CD14-positive monocyte (primary cell): ENCODE results near the gene MED27. TPM values are rescaled to one million over a fixed set of nuclear protein-coding genes. Genes with fewer than 3 reads are reported as not detected.

Source experiments
- DNase-seq, 3 donors: peaks; one replicate each; pipeline ENCODE4 v3.0.0-alpha.2; 2011 to 2022
- H2AFZ ChIP-seq: 2 replicates; pipeline ENCODE4 v1.6.0; 2012; ENCODE audit warnings: mild to moderate bottlenecking, low read depth, low read length, inconsistent platforms; ENCODE audit not compliant: insufficient read depth, poor library complexity, severe bottlenecking
- H3K27ac ChIP-seq, 2 donors: 1 replicate in 1 of 2; 2 replicates in 1 of 2; pipeline ENCODE4 v1.5.1; 2012 to 2013; ENCODE audit warnings: low read length in 2 of 2, control low read depth in 1 of 2, inconsistent platforms in 1 of 2, low read depth in 1 of 2, mild to moderate bottlenecking in 1 of 2
- H3K27me3 ChIP-seq, 2 donors: one replicate each; pipeline versions ENCODE4 v1.6.0 to v1.6.1; 2011 to 2013; ENCODE audit warnings: low read length in 2 of 2; ENCODE audit not compliant: control insufficient read depth in 2 of 2, insufficient read depth in 2 of 2
- H3K36me3 ChIP-seq, 2 donors: replicated peaks in 1 of 2; 1 replicate in 1 of 2; 2 replicates in 1 of 2; pipeline versions ENCODE4 v1.5.1 to v1.6.1; 2012 to 2013; ENCODE audit warnings: low read length in 2 of 2, control low read depth in 1 of 2, inconsistent platforms in 1 of 2, mild to moderate bottlenecking in 1 of 2; ENCODE audit not compliant: insufficient read depth in 2 of 2, control insufficient read depth in 1 of 2
- H3K4me1 ChIP-seq, 2 donors: 1 replicate in 1 of 2; 2 replicates in 1 of 2; pipeline versions ENCODE4 v1.5.1 to v1.6.1; 2012 to 2013; ENCODE audit warnings: low read length in 2 of 2, control low read depth in 1 of 2, inconsistent platforms in 1 of 2, mild to moderate bottlenecking in 1 of 2, moderate library complexity in 1 of 2; ENCODE audit not compliant: insufficient read depth in 2 of 2, control insufficient read depth in 1 of 2
- H3K4me2 ChIP-seq: replicated peaks from 2 replicates; pipeline ENCODE3; 2012; ENCODE audit warnings: low read length, moderate library complexity, mild to moderate bottlenecking; ENCODE audit not compliant: poor library complexity, severe bottlenecking; ENCODE audit errors: extremely low read depth
- H3K4me3 ChIP-seq, 3 experiments: fragments of 200-600 bp in 1 of 3; sonication (generic) in 1 of 3; replicated peaks in 1 of 3; 1 replicate in 2 of 3; 2 replicates in 1 of 3; pipeline ENCODE4 v1.5.1; 2011 to 2013; ENCODE audit warnings: low read length in 3 of 3, mild to moderate bottlenecking in 3 of 3, control low read depth in 2 of 3, low read depth in 2 of 3, inconsistent platforms in 1 of 3, moderate library complexity in 1 of 3
- H3K79me2 ChIP-seq: 2 replicates; pipeline ENCODE4 v1.6.0; 2012; ENCODE audit warnings: mild to moderate bottlenecking, control low read depth, inconsistent platforms, low read length, moderate library complexity; ENCODE audit not compliant: insufficient read depth
- H3K9ac ChIP-seq: 2 replicates; pipeline ENCODE4 v1.6.0; 2017; ENCODE audit warnings: low read length, mild to moderate bottlenecking; ENCODE audit not compliant: insufficient read depth, poor library complexity, severe bottlenecking
- H3K9me3 ChIP-seq, 2 donors: replicated peaks in 1 of 2; 1 replicate in 1 of 2; 2 replicates in 1 of 2; pipeline versions ENCODE4 v1.5.1 to v1.6.1; 2012 to 2013; ENCODE audit warnings: low read length in 2 of 2, control low read depth in 1 of 2; ENCODE audit not compliant: control insufficient read depth in 1 of 2, insufficient read depth in 1 of 2
- H4K20me1 ChIP-seq: 2 replicates; pipeline ENCODE4 v1.6.0; 2012; ENCODE audit warnings: mild to moderate bottlenecking, low read length, control low read depth, moderate library complexity; ENCODE audit not compliant: insufficient read depth
- H3K27ac Mint-ChIP-seq, 7 donors: one replicate each; pipeline ENCODE4 v1.8.0; 2020; ENCODE audit warnings: mild to moderate bottlenecking in 7 of 7, mixed read lengths in 7 of 7, moderate library complexity in 6 of 7, inconsistent platforms in 2 of 7
- H3K27me3 Mint-ChIP-seq, 3 donors: one replicate each; pipeline ENCODE4 v1.8.0; 2021 to 2022; ENCODE audit warnings: low read depth in 3 of 3, mild to moderate bottlenecking in 3 of 3, mixed read lengths in 3 of 3, moderate library complexity in 3 of 3, inconsistent platforms in 1 of 3
- H3K36me3 Mint-ChIP-seq, 2 donors: one replicate each; pipeline ENCODE4 v1.8.0; 2020; ENCODE audit warnings: mixed read lengths in 2 of 2, inconsistent platforms in 1 of 2, mild to moderate bottlenecking in 1 of 2
- H3K4me1 Mint-ChIP-seq: one replicate; pipeline ENCODE4 v1.8.0; 2020; ENCODE audit warnings: mild to moderate bottlenecking, mixed read lengths
- H3K4me3 Mint-ChIP-seq, 2 donors: one replicate each; pipeline ENCODE4 v1.8.0; 2020; ENCODE audit warnings: mild to moderate bottlenecking in 2 of 2, mixed read lengths in 2 of 2, moderate library complexity in 1 of 2
- H3K9me3 Mint-ChIP-seq, 7 donors: one replicate each; pipeline ENCODE4 v1.8.0; 2020 to 2022; ENCODE audit warnings: mixed read lengths in 7 of 7, mild to moderate bottlenecking in 6 of 7, moderate library complexity in 6 of 7, inconsistent platforms in 2 of 7
- CTCF ChIP-seq: fragments of 200-600 bp; IDR thresholded peaks from one replicate; pipeline ENCODE4 v1.8.0; 2022; ENCODE audit warnings: antibody characterized with exemption, mild to moderate bottlenecking
- WGBS: methylation state at CpG from one replicate; pipeline ENCODE4 v1.1.5; 2013; ENCODE audit warnings: missing lambda C conversion rate; ENCODE audit not compliant: insufficient coverage; 5-methylcytosine and 5-hydroxymethylcytosine counted together
- intact Hi-C, 2 donors: fragments of 100-400 bp; cut with micrococcal nuclease; formaldehyde crosslinking; loops; one replicate each; pipeline versions ENCODE4 v1.15.0 to v1.15.1; 2023
- polyA plus RNA-seq, 3 donors: library from polyadenylated mRNA; depleted of rRNA in 1 of 3; unstranded in 2 of 3; stranded (reverse) in 1 of 3; fragments of 300-500 nt in 2 of 3; fragments of >200 nt in 1 of 3; fragmentation: Illumina TruSeq in 2 of 3; gene quantifications; 1 replicate in 2 of 3; 2 replicates in 1 of 3; pipeline ENCODE4 v1.2.3, GENCODE V29; 2012 to 2021

The MED27 gene
- polyA plus RNA-seq, 3 donors = 14.0 to 26.9 (median 25.8) TPM

- H3K4me3 Mint-ChIP-seq = no peak overlapping the region
- no peaks in the 10 kb centered on the region for H3K79me2 ChIP-seq
- H3K4me1 Mint-ChIP-seq = no peaks in the 10 kb centered on the region
- H3K9ac ChIP-seq = no peak overlapping the region
- H3K27ac ChIP-seq = no peak overlapping the region
- peaks cover 3 to 58% of the 10 kb centered on the region in 2 donors for H3K36me3 ChIP-seq
- DNase-seq = no peak
- no peaks in the 10 kb centered on the region for H3K27me3 ChIP-seq
- H4K20me1 ChIP-seq = no peaks in the 10 kb centered on the region
- no peak overlapping the region for H2AFZ ChIP-seq
- H3K27me3 Mint-ChIP-seq = peaks cover 0 to 3% (median 0%) of the 10 kb centered on the region in 3 donors
- no peaks in the 10 kb centered on the region for H3K4me1 ChIP-seq
- H3K4me3 ChIP-seq = no peak overlapping the region
- no peak overlapping the region for H3K4me2 ChIP-seq
- intact Hi-C loops = no loop called here
- H3K36me3 Mint-ChIP-seq = peaks cover 39 to 41% of the 10 kb centered on the region in 2 donors
- no peak for TF ChIP-seq CTCF
- H3K9me3 ChIP-seq = no peaks in the 10 kb centered on the region
- no peaks in the 10 kb centered on the region for H3K9me3 Mint-ChIP-seq
- no peak overlapping the region for H3K27ac Mint-ChIP-seq
- 97% methylated on average over 4 of the region's 11 CpGs for WGBS
These were observed 190.0 kb downstream of the MED27 start for GRCh38 chr9:131889437-131890251.

GRCh38 chr9:131888923-131889322 lies 190.7 kb downstream of the MED27 start:
- H3K27me3 ChIP-seq = no peaks in the 10 kb centered on the region
- H4K20me1 ChIP-seq = no peaks in the 10 kb centered on the region
- Mint-ChIP-seq H3K27me3 (peaks cover 0 to 3% (median 0%) of the 10 kb centered on the region in 3 donors), H3K4me3 (no peak overlapping the region), H3K36me3 (peaks cover 39 to 45% of the 10 kb centered on the region in 2 donors), H3K27ac (no peak overlapping the region), H3K4me1 (no peaks in the 10 kb centered on the region), H3K9me3 (peaks cover 0 to 2% (median 0%) of the 10 kb centered on the region in 7 donors)
- intact Hi-C loops = no loop called here
- WGBS = no CpG with 5 or more reads among the region's 2 CpGs
- peaks cover 3 to 57% of the 10 kb centered on the region in 2 donors for H3K36me3 ChIP-seq
- no peak overlapping the region for H3K4me3 ChIP-seq
- H2AFZ ChIP-seq = no peak overlapping the region
- no peak for TF ChIP-seq CTCF
- no peaks in the 10 kb centered on the region for H3K9me3 ChIP-seq
- H3K27ac ChIP-seq = no peak overlapping the region
- no peak overlapping the region for H3K4me2 ChIP-seq
- H3K4me1 ChIP-seq = no peaks in the 10 kb centered on the region
- DNase-seq = no peak
- no peak overlapping the region for H3K9ac ChIP-seq
- H3K79me2 ChIP-seq = no peaks in the 10 kb centered on the region
